Neural cell (in vitro differentiated cells): ENCODE results near the gene LAMA5. TPM values are rescaled to one million over a fixed set of nuclear protein-coding genes. Genes with fewer than 3 reads are reported as not detected.

Source experiments
- H2AFZ ChIP-seq: fragments of 200-600, 300-800 bp; sonication (generic), shearing (Covaris generic); 2 replicates; pipeline ENCODE4 v1.6.0; 2014; ENCODE audit warnings: low read depth, mild to moderate bottlenecking, antibody characterized with exemption, low read length, moderate library complexity
- H3F3A ChIP-seq: fragments of 200-600 bp; shearing (Covaris generic); 2 replicates; pipeline ENCODE4 v1.6.1; 2016; ENCODE audit warnings: mild to moderate bottlenecking, moderate library complexity, mixed read lengths, antibody characterized with exemption, low read length; ENCODE audit not compliant: insufficient read depth, poor library complexity, severe bottlenecking
- H3K27ac ChIP-seq: fragments of 200-600, 300-800 bp; sonication (generic), shearing (Covaris generic); 2 replicates; pipeline ENCODE4 v1.5.1; 2014; ENCODE audit warnings: mild to moderate bottlenecking, low read length, moderate library complexity
- H3K27me3 ChIP-seq: fragments of 300-800, 200-600 bp; sonication (generic), shearing (Covaris generic); 2 replicates; pipeline ENCODE4 v1.6.0; 2014; ENCODE audit warnings: mild to moderate bottlenecking, low read depth, low read length, moderate library complexity; ENCODE audit not compliant: insufficient read depth
- H3K36me3 ChIP-seq: fragments of 300-800, 200-600 bp; sonication (generic), shearing (Covaris generic); 2 replicates; pipeline ENCODE4 v1.5.1; 2014; ENCODE audit warnings: mild to moderate bottlenecking, antibody characterized with exemption, low read length, moderate library complexity; ENCODE audit not compliant: insufficient read depth
- H3K4me2 ChIP-seq: fragments of 300-800, 200-600 bp; sonication (generic), shearing (Covaris generic); 2 replicates; pipeline ENCODE4 v1.6.0; 2014; ENCODE audit warnings: mild to moderate bottlenecking, low read length
- H3K4me3 ChIP-seq: fragments of 300-800, 200-600 bp; sonication (generic), shearing (Covaris generic); 2 replicates; pipeline ENCODE4 v1.5.1; 2014; ENCODE audit warnings: mild to moderate bottlenecking, low read length, moderate library complexity
- H3K79me2 ChIP-seq: fragments of 200-600 bp; shearing (Covaris generic); replicated peaks from 2 replicates; pipeline ENCODE4 v1.6.0; 2014; ENCODE audit warnings: mild to moderate bottlenecking, low read length, moderate library complexity; ENCODE audit not compliant: insufficient read depth
- H3K9ac ChIP-seq: fragments of 300-800, 200-600 bp; sonication (generic), shearing (Covaris generic); 2 replicates; pipeline ENCODE4 v1.6.1; 2016; ENCODE audit warnings: mild to moderate bottlenecking, low read length, mixed read lengths
- H3K9me2 ChIP-seq: fragments of 200-600 bp; shearing (Covaris generic); 2 replicates; pipeline ENCODE4 v1.6.1; 2016; ENCODE audit warnings: mild to moderate bottlenecking, low read length, mixed read lengths; ENCODE audit not compliant: insufficient read depth
- H3K9me3 ChIP-seq: fragments of 200-600, 300-800 bp; sonication (generic), shearing (Covaris generic); 2 replicates; pipeline ENCODE4 v1.6.1; 2016; ENCODE audit warnings: mild to moderate bottlenecking, mixed run types, low read length, moderate library complexity, mixed read lengths
- H4K20me1 ChIP-seq: fragments of 200-600 bp; shearing (Covaris generic); 2 replicates; pipeline ENCODE4 v1.6.1; 2016; ENCODE audit warnings: mild to moderate bottlenecking, mixed run types; ENCODE audit not compliant: insufficient read depth
- EP300 ChIP-seq: fragments of 450-650 bp; conservative IDR thresholded peaks from 2 replicates; pipeline ENCODE4 v1.6.1; 2014; ENCODE audit warnings: antibody characterized with exemption, mild to moderate bottlenecking, moderate library complexity; ENCODE audit not compliant: poor library complexity, severe bottlenecking
- EZH2 ChIP-seq: fragments of 200-600, 300-800 bp; shearing (Covaris generic), sonication (generic); IDR thresholded peaks from 2 replicates; pipeline ENCODE4 v1.6.1; 2014; ENCODE audit warnings: antibody characterized with exemption, low read length, borderline replicate concordance, mild to moderate bottlenecking; ENCODE audit not compliant: insufficient read depth, poor library complexity, severe bottlenecking
- MXI1 ChIP-seq: fragments of 450-650 bp; conservative IDR thresholded peaks from 2 replicates; pipeline ENCODE4 v1.6.1; 2014; ENCODE audit warnings: antibody characterized with exemption, mild to moderate bottlenecking; ENCODE audit not compliant: poor library complexity, severe bottlenecking
- POLR2AphosphoS5 ChIP-seq: IDR thresholded peaks from 2 replicates; pipeline ENCODE4 v1.6.1; 2012
- RAD21 ChIP-seq: fragments of 450-650 bp; conservative IDR thresholded peaks from 2 replicates; pipeline ENCODE4 v1.6.1; 2014; ENCODE audit warnings: antibody characterized with exemption, mild to moderate bottlenecking, moderate library complexity
- SMC3 ChIP-seq: fragments of 450-650 bp; conservative IDR thresholded peaks from 2 replicates; pipeline ENCODE4 v1.6.1; 2014; ENCODE audit warnings: antibody characterized with exemption, mild to moderate bottlenecking, moderate library complexity; ENCODE audit not compliant: poor library complexity
- TAF1 ChIP-seq: IDR thresholded peaks from 2 replicates; pipeline ENCODE4 v1.6.1; 2012; ENCODE audit warnings: low read depth
- polyA plus RNA-seq: library from polyadenylated mRNA; depleted of rRNA; stranded (reverse); fragments of >200 nt; gene quantifications from 2 replicates; pipeline ENCODE4 v1.2.3, GENCODE V29; 2014
- TF ChIP-seq, protein P1 (sequence below): fragments of 450-650 bp; IDR thresholded peaks from 2 replicates; pipeline ENCODE4 v1.5.1; 2014; ENCODE audit warnings: antibody characterized with exemption, mild to moderate bottlenecking, moderate library complexity; ENCODE audit not compliant: poor library complexity, severe bottlenecking
- TF ChIP-seq, protein P2 (sequence below): IDR thresholded peaks from 2 replicates; pipeline ENCODE4 v1.6.1; 2012; ENCODE audit warnings: borderline replicate concordance

LAMA5 gene
- polyA plus RNA-seq, 1 donor from 2014 or later: 27.2 TPM

DNA sequence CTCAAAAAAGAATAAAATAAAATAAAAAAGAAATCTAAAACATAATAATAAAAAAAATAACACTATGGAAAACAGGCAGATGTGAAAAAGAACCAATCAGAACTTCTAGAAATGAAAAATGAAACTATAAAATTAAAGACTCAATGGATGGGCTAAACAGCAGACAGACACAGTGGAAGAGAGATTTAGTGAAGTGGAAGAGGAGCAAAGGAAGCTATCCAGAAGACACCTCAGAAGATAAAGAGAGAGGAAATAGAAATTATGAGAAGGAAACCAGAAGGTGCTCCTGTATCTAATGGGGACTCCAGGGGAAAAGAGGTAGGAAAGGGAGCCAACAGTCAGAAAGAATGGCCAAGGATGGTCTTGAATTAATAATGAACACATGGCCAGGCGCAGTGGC, 18.5 kb downstream of the LAMA5 start:
- H3K27me3 ChIP-seq: no peaks in the 10 kb centered on the region
- H3K9me2 ChIP-seq: no peaks in the 10 kb centered on the region
- no peak overlapping the region for H2AFZ ChIP-seq
- no peaks in the 10 kb centered on the region for H3K36me3 ChIP-seq
- no peak overlapping the region for H3K4me3 ChIP-seq
- no peaks in the 10 kb centered on the region for H3F3A ChIP-seq
- no peak overlapping the region for H3K9ac ChIP-seq
- TF ChIP-seq SMC3: no peak
- TF ChIP-seq, protein P1, sequence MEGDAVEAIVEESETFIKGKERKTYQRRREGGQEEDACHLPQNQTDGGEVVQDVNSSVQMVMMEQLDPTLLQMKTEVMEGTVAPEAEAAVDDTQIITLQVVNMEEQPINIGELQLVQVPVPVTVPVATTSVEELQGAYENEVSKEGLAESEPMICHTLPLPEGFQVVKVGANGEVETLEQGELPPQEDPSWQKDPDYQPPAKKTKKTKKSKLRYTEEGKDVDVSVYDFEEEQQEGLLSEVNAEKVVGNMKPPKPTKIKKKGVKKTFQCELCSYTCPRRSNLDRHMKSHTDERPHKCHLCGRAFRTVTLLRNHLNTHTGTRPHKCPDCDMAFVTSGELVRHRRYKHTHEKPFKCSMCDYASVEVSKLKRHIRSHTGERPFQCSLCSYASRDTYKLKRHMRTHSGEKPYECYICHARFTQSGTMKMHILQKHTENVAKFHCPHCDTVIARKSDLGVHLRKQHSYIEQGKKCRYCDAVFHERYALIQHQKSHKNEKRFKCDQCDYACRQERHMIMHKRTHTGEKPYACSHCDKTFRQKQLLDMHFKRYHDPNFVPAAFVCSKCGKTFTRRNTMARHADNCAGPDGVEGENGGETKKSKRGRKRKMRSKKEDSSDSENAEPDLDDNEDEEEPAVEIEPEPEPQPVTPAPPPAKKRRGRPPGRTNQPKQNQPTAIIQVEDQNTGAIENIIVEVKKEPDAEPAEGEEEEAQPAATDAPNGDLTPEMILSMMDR: no peak
- TF ChIP-seq, protein P2, sequence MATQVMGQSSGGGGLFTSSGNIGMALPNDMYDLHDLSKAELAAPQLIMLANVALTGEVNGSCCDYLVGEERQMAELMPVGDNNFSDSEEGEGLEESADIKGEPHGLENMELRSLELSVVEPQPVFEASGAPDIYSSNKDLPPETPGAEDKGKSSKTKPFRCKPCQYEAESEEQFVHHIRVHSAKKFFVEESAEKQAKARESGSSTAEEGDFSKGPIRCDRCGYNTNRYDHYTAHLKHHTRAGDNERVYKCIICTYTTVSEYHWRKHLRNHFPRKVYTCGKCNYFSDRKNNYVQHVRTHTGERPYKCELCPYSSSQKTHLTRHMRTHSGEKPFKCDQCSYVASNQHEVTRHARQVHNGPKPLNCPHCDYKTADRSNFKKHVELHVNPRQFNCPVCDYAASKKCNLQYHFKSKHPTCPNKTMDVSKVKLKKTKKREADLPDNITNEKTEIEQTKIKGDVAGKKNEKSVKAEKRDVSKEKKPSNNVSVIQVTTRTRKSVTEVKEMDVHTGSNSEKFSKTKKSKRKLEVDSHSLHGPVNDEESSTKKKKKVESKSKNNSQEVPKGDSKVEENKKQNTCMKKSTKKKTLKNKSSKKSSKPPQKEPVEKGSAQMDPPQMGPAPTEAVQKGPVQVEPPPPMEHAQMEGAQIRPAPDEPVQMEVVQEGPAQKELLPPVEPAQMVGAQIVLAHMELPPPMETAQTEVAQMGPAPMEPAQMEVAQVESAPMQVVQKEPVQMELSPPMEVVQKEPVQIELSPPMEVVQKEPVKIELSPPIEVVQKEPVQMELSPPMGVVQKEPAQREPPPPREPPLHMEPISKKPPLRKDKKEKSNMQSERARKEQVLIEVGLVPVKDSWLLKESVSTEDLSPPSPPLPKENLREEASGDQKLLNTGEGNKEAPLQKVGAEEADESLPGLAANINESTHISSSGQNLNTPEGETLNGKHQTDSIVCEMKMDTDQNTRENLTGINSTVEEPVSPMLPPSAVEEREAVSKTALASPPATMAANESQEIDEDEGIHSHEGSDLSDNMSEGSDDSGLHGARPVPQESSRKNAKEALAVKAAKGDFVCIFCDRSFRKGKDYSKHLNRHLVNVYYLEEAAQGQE: no peak
- no peak overlapping the region for H3K4me2 ChIP-seq
- no peaks in the 10 kb centered on the region for H4K20me1 ChIP-seq
- no peaks in the 10 kb centered on the region for H3K79me2 ChIP-seq
- no peak overlapping the region for H3K27ac ChIP-seq
- H3K9me3 ChIP-seq: no peaks in the 10 kb centered on the region

DNA sequence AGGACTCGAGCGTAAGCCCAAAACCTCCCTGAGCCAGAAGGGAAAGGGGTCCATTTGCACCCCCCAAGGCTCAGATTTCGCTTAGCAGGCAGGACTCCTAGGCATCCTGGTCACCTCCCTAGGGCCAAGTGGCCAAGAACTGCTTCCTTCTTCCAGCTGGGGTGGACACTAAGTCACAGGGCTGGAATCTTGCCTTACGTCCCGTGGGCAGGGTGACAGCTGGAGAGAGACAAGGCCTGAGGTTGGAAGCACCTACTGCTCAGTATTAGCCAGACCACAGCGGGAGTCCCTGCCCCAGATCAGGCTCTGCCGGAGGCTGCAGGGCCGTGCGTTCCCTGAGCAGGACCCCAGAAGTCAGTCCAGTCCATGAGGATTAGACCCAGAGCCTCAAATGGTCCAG, 19.7 kb downstream of the LAMA5 start:
- no peak for TF ChIP-seq EP300
- no peak for TF ChIP-seq TAF1
- no peak for TF ChIP-seq SMC3
- TF ChIP-seq, protein P2: no peak
- no peak for TF ChIP-seq RAD21
- TF ChIP-seq, protein P1: no peak
- TF ChIP-seq EZH2: no peak
- no peak for TF ChIP-seq MXI1
- TF ChIP-seq POLR2AphosphoS5: no peak
- no peaks in the 10 kb centered on the region for H3K9me3 ChIP-seq
- H3K9ac ChIP-seq: no peak overlapping the region
- no peak overlapping the region for H3K27ac ChIP-seq
- H3K9me2 ChIP-seq: no peaks in the 10 kb centered on the region
- no peaks in the 10 kb centered on the region for H3K36me3 ChIP-seq
- no peaks in the 10 kb centered on the region for H3K79me2 ChIP-seq
- no peaks in the 10 kb centered on the region for H3F3A ChIP-seq
- H4K20me1 ChIP-seq: no peaks in the 10 kb centered on the region
- H3K27me3 ChIP-seq: no peaks in the 10 kb centered on the region
- no peak overlapping the region for H2AFZ ChIP-seq
- no peak overlapping the region for H3K4me2 ChIP-seq
- H3K4me3 ChIP-seq: no peak overlapping the region
